Measurements from ENCODE around the gene MAPK8IP3. TPM values are rescaled to one million over a fixed set of nuclear protein-coding genes. Genes with fewer than 3 reads are reported as not detected.

The MAPK8IP3 gene
- total and polyA plus RNA-seq, 9 of the 15 experiments (the other 6 are each of a cell fraction or from before 2014, with no cell fraction given): 0.17 to 58.7 (median 16.7) TPM

DNA sequence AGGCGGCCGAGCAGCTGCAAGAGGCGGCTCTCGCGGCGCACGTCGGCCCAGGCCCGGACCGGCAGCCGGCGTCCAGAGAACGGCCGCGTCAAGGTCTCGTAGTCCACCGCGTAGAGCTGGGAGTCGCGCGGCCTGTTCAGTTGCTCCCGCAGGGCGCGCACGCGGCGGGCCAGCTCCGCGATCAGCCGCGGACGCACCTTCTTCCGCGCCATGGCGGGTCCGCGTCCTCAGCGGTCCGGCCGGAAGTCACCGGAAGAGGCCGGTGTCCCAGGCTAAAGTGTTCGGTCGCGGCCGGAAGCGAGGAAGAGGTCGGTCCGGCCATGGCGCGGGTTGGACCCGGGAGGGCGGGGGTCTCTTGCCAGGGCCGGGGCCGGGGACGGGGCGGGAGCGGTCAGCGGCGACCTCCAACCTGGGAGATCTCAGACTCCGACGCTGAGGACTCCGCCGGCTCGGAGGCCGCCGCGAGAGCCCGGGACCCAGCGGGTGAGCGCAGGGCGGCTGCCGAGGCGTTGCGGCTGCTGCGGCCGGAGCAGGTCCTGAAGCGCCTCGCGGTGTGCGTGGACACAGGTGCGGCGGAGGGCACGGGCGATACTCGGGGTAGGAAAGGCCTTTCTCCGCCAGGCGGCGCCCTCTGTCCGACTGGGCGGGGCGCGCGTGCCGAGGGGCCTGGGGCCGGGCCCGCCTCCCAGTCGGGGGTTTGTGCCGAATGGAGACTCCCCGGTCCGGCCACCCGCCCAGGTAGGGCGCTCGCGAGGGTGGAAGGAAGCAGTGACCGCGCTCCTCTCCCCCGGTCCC is 67.1 kb downstream of the MAPK8IP3 start, which contains the start of gene MRPS34 (continued):
- TF ChIP-seq, protein P1, sequence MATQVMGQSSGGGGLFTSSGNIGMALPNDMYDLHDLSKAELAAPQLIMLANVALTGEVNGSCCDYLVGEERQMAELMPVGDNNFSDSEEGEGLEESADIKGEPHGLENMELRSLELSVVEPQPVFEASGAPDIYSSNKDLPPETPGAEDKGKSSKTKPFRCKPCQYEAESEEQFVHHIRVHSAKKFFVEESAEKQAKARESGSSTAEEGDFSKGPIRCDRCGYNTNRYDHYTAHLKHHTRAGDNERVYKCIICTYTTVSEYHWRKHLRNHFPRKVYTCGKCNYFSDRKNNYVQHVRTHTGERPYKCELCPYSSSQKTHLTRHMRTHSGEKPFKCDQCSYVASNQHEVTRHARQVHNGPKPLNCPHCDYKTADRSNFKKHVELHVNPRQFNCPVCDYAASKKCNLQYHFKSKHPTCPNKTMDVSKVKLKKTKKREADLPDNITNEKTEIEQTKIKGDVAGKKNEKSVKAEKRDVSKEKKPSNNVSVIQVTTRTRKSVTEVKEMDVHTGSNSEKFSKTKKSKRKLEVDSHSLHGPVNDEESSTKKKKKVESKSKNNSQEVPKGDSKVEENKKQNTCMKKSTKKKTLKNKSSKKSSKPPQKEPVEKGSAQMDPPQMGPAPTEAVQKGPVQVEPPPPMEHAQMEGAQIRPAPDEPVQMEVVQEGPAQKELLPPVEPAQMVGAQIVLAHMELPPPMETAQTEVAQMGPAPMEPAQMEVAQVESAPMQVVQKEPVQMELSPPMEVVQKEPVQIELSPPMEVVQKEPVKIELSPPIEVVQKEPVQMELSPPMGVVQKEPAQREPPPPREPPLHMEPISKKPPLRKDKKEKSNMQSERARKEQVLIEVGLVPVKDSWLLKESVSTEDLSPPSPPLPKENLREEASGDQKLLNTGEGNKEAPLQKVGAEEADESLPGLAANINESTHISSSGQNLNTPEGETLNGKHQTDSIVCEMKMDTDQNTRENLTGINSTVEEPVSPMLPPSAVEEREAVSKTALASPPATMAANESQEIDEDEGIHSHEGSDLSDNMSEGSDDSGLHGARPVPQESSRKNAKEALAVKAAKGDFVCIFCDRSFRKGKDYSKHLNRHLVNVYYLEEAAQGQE (IDR thresholded peaks at IDR 0.05; ENCODE audit: borderline replicate concordance): peak; percentile 61
- TF ChIP-seq, protein P1 (CRISPR knock-in tag; IDR thresholded peaks at IDR 0.05; ENCODE audit: low read depth): no peak
- TF ChIP-seq C11orf30 (IDR thresholded peaks at IDR 0.05; ENCODE audit: low read depth) (peak; percentile 96), HDAC1 (IDR thresholded peaks at IDR 0.05) (peak in 1 of 2 experiments; percentile 89; a peak in 2 of 4 replicates), ZNF224 (CRISPR knock-in tag; IDR thresholded peaks at IDR 0.05) (no peak), STAG1 (CRISPR knock-in tag; IDR thresholded peaks at IDR 0.05; ENCODE audit: borderline replicate concordance) (peak; percentile 40; the same call in 1 of the 2 replicates), ZNF507 (tag; conservative IDR thresholded peaks at IDR 0.05) (no peak), ZNF57 (CRISPR knock-in tag; IDR thresholded peaks at IDR 0.05) (no peak), BHLHE40 (IDR thresholded peaks at IDR 0.05; ENCODE audit: low read length) (peak; percentile 92), ZNF197 (CRISPR knock-in tag; IDR thresholded peaks at IDR 0.05; ENCODE audit: low read depth) (no peak), FOXK2 (conservative IDR thresholded peaks at IDR 0.05 in 1 of 2, IDR thresholded peaks at IDR 0.05 in 1 of 2; ENCODE audit: low read depth in 2 of 2) (no peak), KLF13 (tag; IDR thresholded peaks at IDR 0.05; ENCODE audit: borderline replicate concordance, low read depth) (peak; percentile 86), POLR2AphosphoS2 (IDR thresholded peaks at IDR 0.05; ENCODE audit: low read length) (no peak), ZBTB34 (CRISPR knock-in tag; IDR thresholded peaks at IDR 0.05) (no peak), SREBF1 (IDR thresholded peaks at IDR 0.05; ENCODE audit: borderline replicate concordance, low read depth, low read length) (no peak), TAF7 (tag; IDR thresholded peaks at IDR 0.05) (peak; percentile 82)
- TF ChIP-seq, protein P2, sequence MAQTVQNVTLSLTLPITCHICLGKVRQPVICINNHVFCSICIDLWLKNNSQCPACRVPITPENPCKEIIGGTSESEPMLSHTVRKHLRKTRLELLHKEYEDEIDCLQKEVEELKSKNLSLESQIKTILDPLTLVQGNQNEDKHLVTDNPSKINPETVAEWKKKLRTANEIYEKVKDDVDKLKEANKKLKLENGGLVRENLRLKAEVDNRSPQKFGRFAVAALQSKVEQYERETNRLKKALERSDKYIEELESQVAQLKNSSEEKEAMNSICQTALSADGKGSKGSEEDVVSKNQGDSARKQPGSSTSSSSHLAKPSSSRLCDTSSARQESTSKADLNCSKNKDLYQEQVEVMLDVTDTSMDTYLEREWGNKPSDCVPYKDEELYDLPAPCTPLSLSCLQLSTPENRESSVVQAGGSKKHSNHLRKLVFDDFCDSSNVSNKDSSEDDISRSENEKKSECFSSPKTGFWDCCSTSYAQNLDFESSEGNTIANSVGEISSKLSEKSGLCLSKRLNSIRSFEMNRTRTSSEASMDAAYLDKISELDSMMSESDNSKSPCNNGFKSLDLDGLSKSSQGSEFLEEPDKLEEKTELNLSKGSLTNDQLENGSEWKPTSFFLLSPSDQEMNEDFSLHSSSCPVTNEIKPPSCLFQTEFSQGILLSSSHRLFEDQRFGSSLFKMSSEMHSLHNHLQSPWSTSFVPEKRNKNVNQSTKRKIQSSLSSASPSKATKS (CRISPR knock-in tag; IDR thresholded peaks at IDR 0.05): no peak
